SU-DHL-6 (cell line): ENCODE measurements around the gene ELOF1.

Experiments used
- H2AFZ ChIP-seq: fragments of 200-600 bp; sonication (generic); 2 replicates; pipeline ENCODE4 v1.6.1; 2014; ENCODE audit warnings: low read depth, mild to moderate bottlenecking, moderate library complexity, mixed read lengths, antibody characterized with exemption, low read length; ENCODE audit not compliant: severe bottlenecking
- H3F3A ChIP-seq: fragments of 200-600 bp; shearing (Covaris generic); 2 replicates; pipeline ENCODE4 v1.6.0; 2016; ENCODE audit warnings: antibody characterized with exemption, mild to moderate bottlenecking; ENCODE audit not compliant: insufficient read depth
- H3K27ac ChIP-seq: fragments of 200-600 bp; sonication (generic); 2 replicates; pipeline ENCODE4 v1.5.1; 2016; ENCODE audit warnings: low read depth, mild to moderate bottlenecking, low read length, moderate library complexity, mixed read lengths
- H3K27me3 ChIP-seq: fragments of 200-600 bp; sonication (generic), shearing (Covaris generic); 2 replicates; pipeline ENCODE4 v1.6.0; 2014; ENCODE audit warnings: mild to moderate bottlenecking, low read length
- H3K36me3 ChIP-seq: fragments of 200-600 bp; sonication (generic); 2 replicates; pipeline ENCODE4 v1.6.1; 2014; ENCODE audit warnings: mild to moderate bottlenecking, low read length, mixed read lengths
- H3K4me2 ChIP-seq: fragments of 300-600, 200-600 bp; shearing (Covaris generic), sonication (generic); 2 replicates; pipeline ENCODE4 v1.6.0; 2014; ENCODE audit warnings: low read length, low read depth, mild to moderate bottlenecking; ENCODE audit not compliant: poor library complexity, severe bottlenecking
- H3K4me3 ChIP-seq: fragments of 200-600 bp; sonication (generic); 2 replicates; pipeline ENCODE4 v1.5.1; 2014; ENCODE audit warnings: antibody characterized with exemption, low read length, mild to moderate bottlenecking, mixed read lengths; ENCODE audit not compliant: insufficient read depth, poor library complexity, severe bottlenecking
- H3K79me2 ChIP-seq: fragments of 200-600 bp; sonication (generic); 2 replicates; pipeline ENCODE4 v1.6.1; 2014; ENCODE audit warnings: mild to moderate bottlenecking, low read length, moderate library complexity; ENCODE audit not compliant: insufficient read depth
- H3K9ac ChIP-seq: fragments of 200-600 bp; sonication (generic); 2 replicates; pipeline ENCODE4 v1.7.0; 2014; ENCODE audit warnings: mild to moderate bottlenecking, low read length
- H3K9me2 ChIP-seq: fragments of 200-600 bp; sonication (generic); replicated peaks from 2 replicates; pipeline ENCODE4 v1.6.1; 2014; ENCODE audit warnings: low read length; ENCODE audit not compliant: insufficient read depth
- H3K9me3 ChIP-seq: fragments of 200-600 bp; sonication (generic); 2 replicates; pipeline ENCODE4 v1.6.1; 2014; ENCODE audit warnings: low read length, mixed read lengths; ENCODE audit not compliant: insufficient read depth
- H4K20me1 ChIP-seq: fragments of 200-600 bp; sonication (generic); 2 replicates; pipeline ENCODE4 v1.6.1; 2014; ENCODE audit warnings: low read depth, mild to moderate bottlenecking, antibody characterized with exemption, low read length, moderate library complexity, mixed read lengths
- EZH2phosphoT487 ChIP-seq: fragments of 200-600 bp; sonication (generic), shearing (Covaris generic); conservative IDR thresholded peaks from 2 replicates; pipeline ENCODE4 v1.6.1; 2018; ENCODE audit warnings: mild to moderate bottlenecking, antibody characterized with exemption, low read length, moderate library complexity, mixed read lengths
- TF ChIP-seq, protein P1 (sequence below): fragments of 200-600 bp; sonication (generic); IDR thresholded peaks from one replicate; pipeline ENCODE4 v1.5.1; 2017; ENCODE audit warnings: antibody characterized with exemption, mild to moderate bottlenecking, low read length, moderate library complexity; ENCODE audit not compliant: insufficient read depth, poor library complexity, severe bottlenecking

ELOF1 gene

DNA sequence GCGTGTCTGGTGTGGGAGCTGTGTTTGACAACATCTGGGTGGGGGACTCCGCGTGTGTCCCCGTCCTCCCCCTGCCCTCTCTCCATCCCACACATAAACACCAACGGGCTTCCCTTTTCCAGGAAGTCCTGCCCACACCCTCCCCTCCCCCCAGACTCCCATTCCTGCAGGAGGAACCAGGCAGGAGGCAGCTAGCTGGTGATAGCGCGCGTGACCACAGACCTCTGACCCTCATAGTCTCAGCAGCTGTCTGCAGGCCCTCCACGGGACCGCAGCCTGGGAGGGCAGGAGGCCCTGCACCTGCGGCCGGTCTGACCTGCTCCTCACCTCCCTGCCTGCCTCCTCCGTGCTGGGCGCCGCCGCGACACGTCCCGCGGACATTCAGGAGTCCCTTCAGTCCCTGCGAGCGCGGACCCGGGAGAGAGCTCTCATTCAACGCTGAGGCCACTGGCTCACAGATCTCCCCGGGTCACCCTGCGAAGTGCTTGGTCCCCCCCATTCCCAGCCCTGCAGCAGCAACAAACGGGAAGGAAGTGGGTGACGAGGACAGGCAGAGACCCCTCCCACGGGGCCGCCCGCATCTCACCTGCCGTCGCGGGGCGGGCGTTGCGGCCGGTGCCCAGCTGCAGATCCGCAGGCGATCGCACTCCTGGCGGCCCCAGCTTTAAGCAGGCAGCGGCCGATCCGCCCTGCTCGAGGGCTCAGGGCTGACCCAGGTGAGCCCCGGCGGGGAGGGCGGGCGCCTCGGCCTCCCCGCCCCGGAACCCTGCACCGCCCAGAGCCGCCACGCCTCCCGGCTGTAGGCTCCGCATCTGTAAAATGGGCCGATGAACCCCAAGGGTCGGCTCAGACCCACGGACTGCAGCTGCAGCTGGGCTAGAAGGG, 19.5 kb upstream of the ELOF1 start:
- Histone ChIP-seq H4K20me1 (no peaks in the 10 kb centered on the region), H3K4me3 (no peak overlapping the region), H3K9ac (no peak overlapping the region), H2AFZ (no peak overlapping the region), H3K36me3 (no peaks in the 10 kb centered on the region), H3K79me2 (no peaks in the 10 kb centered on the region), H3F3A (peaks cover 17% of the 10 kb centered on the region), H3K27ac (no peak overlapping the region), H3K9me3 (no peaks in the 10 kb centered on the region), H3K4me2 (peak overlapping the region; percentile 35), H3K9me2 (no peaks in the 10 kb centered on the region), H3K27me3 (no peaks in the 10 kb centered on the region)
- TF ChIP-seq EZH2phosphoT487, result no peak
- TF ChIP-seq, protein P1, sequence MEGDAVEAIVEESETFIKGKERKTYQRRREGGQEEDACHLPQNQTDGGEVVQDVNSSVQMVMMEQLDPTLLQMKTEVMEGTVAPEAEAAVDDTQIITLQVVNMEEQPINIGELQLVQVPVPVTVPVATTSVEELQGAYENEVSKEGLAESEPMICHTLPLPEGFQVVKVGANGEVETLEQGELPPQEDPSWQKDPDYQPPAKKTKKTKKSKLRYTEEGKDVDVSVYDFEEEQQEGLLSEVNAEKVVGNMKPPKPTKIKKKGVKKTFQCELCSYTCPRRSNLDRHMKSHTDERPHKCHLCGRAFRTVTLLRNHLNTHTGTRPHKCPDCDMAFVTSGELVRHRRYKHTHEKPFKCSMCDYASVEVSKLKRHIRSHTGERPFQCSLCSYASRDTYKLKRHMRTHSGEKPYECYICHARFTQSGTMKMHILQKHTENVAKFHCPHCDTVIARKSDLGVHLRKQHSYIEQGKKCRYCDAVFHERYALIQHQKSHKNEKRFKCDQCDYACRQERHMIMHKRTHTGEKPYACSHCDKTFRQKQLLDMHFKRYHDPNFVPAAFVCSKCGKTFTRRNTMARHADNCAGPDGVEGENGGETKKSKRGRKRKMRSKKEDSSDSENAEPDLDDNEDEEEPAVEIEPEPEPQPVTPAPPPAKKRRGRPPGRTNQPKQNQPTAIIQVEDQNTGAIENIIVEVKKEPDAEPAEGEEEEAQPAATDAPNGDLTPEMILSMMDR, result no peak

DNA sequence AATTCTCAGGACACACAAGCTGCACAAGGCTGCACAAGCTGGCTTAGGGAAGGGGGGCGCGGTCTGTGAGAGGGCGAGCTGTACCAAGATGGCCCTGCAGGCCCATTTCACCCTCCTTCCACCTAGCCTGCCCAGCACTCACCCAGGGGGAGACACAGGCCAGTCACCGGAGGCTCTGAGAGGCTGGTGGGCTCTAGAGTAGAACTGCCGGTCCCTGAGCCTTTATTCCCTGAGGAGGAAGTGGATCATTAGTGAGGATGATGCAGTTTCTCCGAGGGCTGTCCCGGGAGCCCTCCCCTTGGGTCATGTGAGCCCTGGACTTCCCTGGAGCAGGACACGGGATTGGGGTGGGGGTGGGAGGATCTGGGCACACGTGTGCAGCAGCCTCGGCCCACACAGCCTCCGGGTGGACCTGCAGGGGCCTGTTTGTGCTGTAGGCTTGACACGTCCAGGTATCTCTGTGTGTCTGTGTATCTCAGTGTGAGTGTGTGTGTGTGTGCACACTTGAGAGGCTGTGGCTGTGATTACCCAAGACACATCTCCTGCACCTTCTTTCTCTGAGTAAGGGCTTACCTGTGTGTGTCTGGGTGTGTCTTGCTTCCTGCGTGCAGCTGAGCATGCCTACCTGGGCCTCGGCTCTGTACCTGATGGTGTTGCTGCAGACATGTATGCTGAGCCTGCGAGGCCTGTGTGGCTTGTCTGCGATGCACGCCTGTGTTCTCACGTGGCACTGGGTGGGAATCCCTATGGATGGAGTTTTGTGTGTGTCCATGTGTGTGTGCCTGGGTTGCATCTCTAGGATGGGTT, 18.6 kb upstream of the ELOF1 start, which contains the start of gene ACP5:
Gene ACP5 (minus strand): TSS at position 195 of the 807 bp plus-strand sequence. CDS start 328 bp downstream, outside the sequence.
- Histone ChIP-seq H3K79me2 (no peaks in the 10 kb centered on the region), H3K27me3 (no peaks in the 10 kb centered on the region), H3K9me3 (no peaks in the 10 kb centered on the region), H3F3A (peaks cover 17% of the 10 kb centered on the region), H4K20me1 (no peaks in the 10 kb centered on the region), H3K27ac (no peak within 1 kb of the TSS), H3K36me3 (no peaks in the 10 kb centered on the region), H3K9me2 (no peaks in the 10 kb centered on the region), H3K9ac (no peak within 1 kb of the TSS), H3K4me2 (no peak within 1 kb of the TSS), H3K4me3 (no peak within 1 kb of the TSS), H2AFZ (no peak within 1 kb of the TSS)
- TF ChIP-seq EZH2phosphoT487, result no peak
- TF ChIP-seq, protein P1, result no peak

DNA sequence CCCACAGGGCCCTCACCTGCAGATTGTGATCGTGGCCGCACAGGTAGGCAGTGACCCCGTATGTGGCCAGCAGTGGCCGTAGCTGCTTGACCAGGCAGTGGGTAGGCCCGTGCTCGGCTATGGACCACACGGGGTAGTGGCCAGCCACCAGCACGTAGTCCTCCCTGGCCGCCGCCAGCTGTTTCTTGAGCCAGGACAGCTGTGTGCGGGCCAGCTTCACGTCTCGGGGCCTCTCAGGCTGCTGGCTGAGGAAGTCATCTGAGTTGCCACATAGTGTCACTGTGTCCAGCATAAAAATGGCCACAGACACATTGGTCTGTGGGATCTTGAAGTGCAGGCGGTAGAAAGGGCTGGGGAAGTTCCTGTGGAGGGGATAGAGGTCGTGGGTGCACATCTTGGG, 17.2 kb upstream of the ELOF1 start:
- Histone ChIP-seq H3K4me2 (no peak overlapping the region), H2AFZ (no peak overlapping the region), H3K9me2 (no peaks in the 10 kb centered on the region), H3K79me2 (no peaks in the 10 kb centered on the region), H4K20me1 (no peaks in the 10 kb centered on the region), H3K36me3 (no peaks in the 10 kb centered on the region), H3F3A (0 out of 2 replicates have a peak, but pooled peaks cover 7% of the 10 kb centered on the region), H3K9ac (no peak overlapping the region), H3K27me3 (no peaks in the 10 kb centered on the region), H3K4me3 (no peak overlapping the region), H3K27ac (no peak overlapping the region), H3K9me3 (no peaks in the 10 kb centered on the region)
- TF ChIP-seq, protein P1, result no peak
